Endothelial cell of umbilical vein (primary cell): ENCODE measurements around the gene FAM3D. TPM values are rescaled to one million over a fixed set of nuclear protein-coding genes. Genes with fewer than 3 reads are reported as not detected.

ENCODE experiments used
- BruUV-seq: library from RNA; stranded (reverse); fragments of 400-500 nt; replicated peaks from 2 replicates; lab custom pipeline; 2021; lab: Mats Ljungman, UMichigan
- CTCF ChIA-PET: fragments of 300-600, 350-600 bp; sonication (Branson Sonifier 250); formaldehyde crosslinking; loops from one replicate; lab custom pipeline; 2021; ENCODE audit warnings: antibody characterized with exemption, inconsistent platforms; lab: Charles Lee
- POLR2A ChIA-PET: fragments of 300-600, 350-600 bp; sonication (Branson Sonifier 250); formaldehyde crosslinking; loops from one replicate; lab custom pipeline; 2021; ENCODE audit warnings: antibody characterized with exemption, inconsistent platforms; lab: Charles Lee
- DNase-seq: peaks from one replicate; pipeline ENCODE4 v3.0.0-alpha.2; 2011; ENCODE audit warnings: low read depth, low spot score
- FAIRE-seq: peaks from 2 replicates; lab custom pipeline; 2011; peaks lifted over from hg19 to GRCh38; lab: Jason Lieb, UNC
- H2AFZ ChIP-seq: 2 replicates; pipeline ENCODE4 v1.6.0; 2012; ENCODE audit warnings: low read depth, low read length, control low read depth, inconsistent platforms
- H3K27ac ChIP-seq: 2 replicates; pipeline ENCODE4 v1.5.1; 2011; ENCODE audit warnings: low read depth, mild to moderate bottlenecking, control low read depth, low read length, moderate library complexity; ENCODE audit not compliant: insufficient read depth
- H3K27me3 ChIP-seq, 2 experiments: 2 replicates each; pipeline versions ENCODE4 v1.6.0 to v1.6.1; 2011; ENCODE audit warnings: low read length in 2 of 2, mixed read lengths in 1 of 2; ENCODE audit not compliant: control insufficient read depth in 2 of 2, insufficient read depth in 2 of 2
- H3K36me3 ChIP-seq, 2 experiments: 2 replicates in 1 of 2; 3 replicates in 1 of 2; pipeline ENCODE4 v1.5.1; 2011; ENCODE audit warnings: low read length in 2 of 2, mild to moderate bottlenecking in 1 of 2, moderate library complexity in 1 of 2; ENCODE audit not compliant: control insufficient read depth in 2 of 2, insufficient read depth in 2 of 2; ENCODE audit errors: extremely low read depth in 1 of 2
- H3K4me1 ChIP-seq: 3 replicates; pipeline ENCODE4 v1.5.1; 2011; ENCODE audit warnings: mild to moderate bottlenecking, low read length; ENCODE audit not compliant: control insufficient read depth, insufficient read depth; ENCODE audit errors: extremely low read depth
- H3K4me2 ChIP-seq: 2 replicates; pipeline ENCODE4 v1.6.1; 2011; ENCODE audit warnings: low read length, control low read depth, mixed read lengths; ENCODE audit not compliant: insufficient read depth
- H3K4me3 ChIP-seq, 3 experiments: fragments of 200-600 bp in 1 of 3; sonication (generic), shearing (Covaris generic) in 1 of 3; replicated peaks in 1 of 3; 2 replicates each; pipeline ENCODE4 v1.5.1; 2011 to 2016; ENCODE audit warnings: control low read depth in 3 of 3, low read length in 3 of 3, mild to moderate bottlenecking in 2 of 3, inconsistent platforms in 1 of 3, low read depth in 1 of 3, moderate library complexity in 1 of 3; ENCODE audit not compliant: insufficient read depth in 1 of 3
- H3K79me2 ChIP-seq: 2 replicates; pipeline ENCODE4 v1.6.0; 2012; ENCODE audit warnings: low read length, inconsistent platforms; ENCODE audit not compliant: control insufficient read depth, insufficient read depth
- H3K9ac ChIP-seq: replicated peaks from 2 replicates; pipeline ENCODE3; 2011; ENCODE audit warnings: low read length, control low read depth; ENCODE audit not compliant: insufficient read depth; ENCODE audit errors: extremely low read depth
- H3K9me1 ChIP-seq: replicated peaks from 3 replicates; pipeline ENCODE4 v1.6.0; 2011; ENCODE audit warnings: mild to moderate bottlenecking, low read length; ENCODE audit not compliant: control insufficient read depth, insufficient read depth; ENCODE audit errors: extremely low read depth
- H3K9me3 ChIP-seq: replicated peaks from 2 replicates; pipeline ENCODE4 v1.5.1; 2012; ENCODE audit warnings: low read length, inconsistent platforms; ENCODE audit not compliant: control insufficient read depth, insufficient read depth
- H4K20me1 ChIP-seq: replicated peaks from 2 replicates; pipeline ENCODE3; 2011; ENCODE audit warnings: mild to moderate bottlenecking, low read length; ENCODE audit not compliant: control insufficient read depth, insufficient read depth; ENCODE audit errors: extremely low read depth
- EZH2 ChIP-seq: IDR thresholded peaks from 2 replicates; pipeline ENCODE4 v1.6.1; 2012; ENCODE audit warnings: borderline replicate concordance, low read depth, mild to moderate bottlenecking, moderate library complexity, low read length, inconsistent platforms; ENCODE audit not compliant: severe bottlenecking
- FOS ChIP-seq: IDR thresholded peaks from 2 replicates; pipeline ENCODE4 v1.6.1; 2011; ENCODE audit warnings: mild to moderate bottlenecking, low read length, moderate library complexity, borderline replicate concordance; ENCODE audit not compliant: insufficient read depth
- MYC ChIP-seq: IDR thresholded peaks from one replicate; pipeline ENCODE4 v1.6.1; 2011; ENCODE audit warnings: mild to moderate bottlenecking, low read depth, low read length
- POLR2A ChIP-seq: IDR thresholded peaks from 2 replicates; pipeline ENCODE4 v1.6.1; 2012; ENCODE audit warnings: low read depth, mild to moderate bottlenecking, control low read depth, low read length
- POLR2AphosphoS5 ChIP-seq: IDR thresholded peaks from 2 replicates; pipeline ENCODE4 v1.6.1; 2012; ENCODE audit warnings: low read depth, mild to moderate bottlenecking, control low read depth, low read length, moderate library complexity; ENCODE audit not compliant: insufficient read depth
- dilution Hi-C: fragments of 300-500 bp; cut with MboI; formaldehyde crosslinking; loops from one replicate; pipeline ENCODE4 v1.15.0; 2019; ENCODE audit warnings: low sequenced_read_pairs; ENCODE audit not compliant: extremely low pct_ligation_motif_present
- intact Hi-C: fragments of 100-400 bp; cut with micrococcal nuclease; formaldehyde crosslinking; loops from one replicate; pipeline ENCODE4 v1.10.0; 2022
- polyA plus RNA-seq, 4 experiments: library from polyadenylated mRNA; depleted of rRNA in 3 of 4; stranded (reverse) in 3 of 4; unstranded in 1 of 4; fragments of >200 nt; gene quantifications; 2 replicates each; pipeline versions ENCODE4 v1.2.1 to v1.2.3, GENCODE V29; 2011 to 2012; ENCODE audit warnings: missing spikeins in 1 of 4
- total RNA-seq: library from RNA; stranded (reverse); gene quantifications from 2 replicates; pipeline ENCODE4 v1.2.3, GENCODE V29; 2021
- TF ChIP-seq, protein P1 (sequence below), 2 donors: IDR thresholded peaks; 1 replicate in 1 of 2; 2 replicates in 1 of 2; pipeline ENCODE4 v1.5.1; 2011; ENCODE audit warnings: low read length in 2 of 2, mild to moderate bottlenecking in 2 of 2, moderate library complexity in 2 of 2, control low read depth in 1 of 2, inconsistent platforms in 1 of 2, low read depth in 1 of 2; ENCODE audit not compliant: insufficient read depth in 1 of 2; ENCODE audit errors: extremely low read depth in 1 of 2

Gene FAM3D
- total and polyA plus RNA-seq, 2 donors (not counting 3 experiments of a cell fraction or from before 2014, with no cell fraction given): 0.12 TPM; not detected in 1

GRCh38 chr3:58665405-58665804, 1.2 kb downstream of the FAM3D start:
- DNase-seq: no peak
- H3K36me3 ChIP-seq: no peaks in the 10 kb centered on the region
- H3K9me3 ChIP-seq: no peaks in the 10 kb centered on the region
- TF ChIP-seq FOS (no peak), POLR2AphosphoS5 (no peak), EZH2 (no peak), POLR2A (no peak), MYC (no peak)
- TF ChIP-seq, protein P1, sequence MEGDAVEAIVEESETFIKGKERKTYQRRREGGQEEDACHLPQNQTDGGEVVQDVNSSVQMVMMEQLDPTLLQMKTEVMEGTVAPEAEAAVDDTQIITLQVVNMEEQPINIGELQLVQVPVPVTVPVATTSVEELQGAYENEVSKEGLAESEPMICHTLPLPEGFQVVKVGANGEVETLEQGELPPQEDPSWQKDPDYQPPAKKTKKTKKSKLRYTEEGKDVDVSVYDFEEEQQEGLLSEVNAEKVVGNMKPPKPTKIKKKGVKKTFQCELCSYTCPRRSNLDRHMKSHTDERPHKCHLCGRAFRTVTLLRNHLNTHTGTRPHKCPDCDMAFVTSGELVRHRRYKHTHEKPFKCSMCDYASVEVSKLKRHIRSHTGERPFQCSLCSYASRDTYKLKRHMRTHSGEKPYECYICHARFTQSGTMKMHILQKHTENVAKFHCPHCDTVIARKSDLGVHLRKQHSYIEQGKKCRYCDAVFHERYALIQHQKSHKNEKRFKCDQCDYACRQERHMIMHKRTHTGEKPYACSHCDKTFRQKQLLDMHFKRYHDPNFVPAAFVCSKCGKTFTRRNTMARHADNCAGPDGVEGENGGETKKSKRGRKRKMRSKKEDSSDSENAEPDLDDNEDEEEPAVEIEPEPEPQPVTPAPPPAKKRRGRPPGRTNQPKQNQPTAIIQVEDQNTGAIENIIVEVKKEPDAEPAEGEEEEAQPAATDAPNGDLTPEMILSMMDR (IDR thresholded peaks at IDR 0.05; ENCODE audit: extremely low read depth in 1 of 2, insufficient read depth in 1 of 2, low read depth in 1 of 2, low read length in 2 of 2): no peak
- no peak overlapping the region for H3K4me3 ChIP-seq
- intact Hi-C loops: no loop called here
- POLR2A ChIA-PET: no interaction called here
- no peaks in the 10 kb centered on the region for H3K79me2 ChIP-seq
- no peak overlapping the region for H3K9ac ChIP-seq
- no TSS peak for BruUV-seq
- H3K4me2 ChIP-seq: no peak overlapping the region
- H4K20me1 ChIP-seq: no peaks in the 10 kb centered on the region
- H3K27ac ChIP-seq: no peak overlapping the region
- H3K9me1 ChIP-seq: no peaks in the 10 kb centered on the region
- peaks cover 8% of the 10 kb centered on the region for H3K4me1 ChIP-seq
- no peak overlapping the region for H2AFZ ChIP-seq
- CTCF ChIA-PET: interaction anchor here (0.7 to 1.5 kb wide), 2 partner anchors 26 to 105 kb away, joined by 3 to 4 read pairs; no protein-coding TSS in a partner anchor
- no peak for FAIRE-seq
- dilution Hi-C loops: no loop called here
- H3K27me3 ChIP-seq: peaks cover 0 to 1% of the 10 kb centered on the region in 2 experiments

DNA sequence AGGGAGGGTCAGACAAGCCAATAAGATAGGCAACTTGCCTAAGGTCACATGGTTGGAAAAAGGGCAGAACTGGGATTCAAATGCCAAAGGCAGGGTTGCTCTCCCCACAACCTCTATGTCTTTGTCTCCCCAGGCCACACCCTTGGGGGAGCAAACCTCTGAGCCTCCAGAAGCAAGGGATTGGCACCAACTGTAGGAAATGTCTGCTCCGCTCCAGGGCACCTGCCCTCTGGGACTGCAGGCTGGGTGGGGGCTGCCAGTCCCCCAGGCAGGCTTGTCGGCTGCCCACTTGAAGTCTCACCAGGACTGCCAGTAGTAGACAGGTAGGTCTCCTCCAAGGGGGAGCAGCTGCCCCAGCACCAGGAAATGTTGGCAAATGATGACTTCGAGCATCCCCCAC, 2.0 kb downstream of the FAM3D start:
- H2AFZ ChIP-seq: no peak overlapping the region
- dilution Hi-C loops: no loop called here
- no peaks in the 10 kb centered on the region for H3K27me3 ChIP-seq
- H3K9ac ChIP-seq: no peak overlapping the region
- BruUV-seq: no TSS peak
- H3K9me3 ChIP-seq: no peaks in the 10 kb centered on the region
- no peaks in the 10 kb centered on the region for H4K20me1 ChIP-seq
- ChIA-PET POLR2A (no interaction called here), CTCF (interaction anchor here (7.0 kb wide), 1 partner anchor 23 kb away, joined by 118 read pairs; no protein-coding TSS in a partner anchor)
- DNase-seq (no peak), FAIRE-seq (no peak)
- intact Hi-C loops: no loop called here
- no peaks in the 10 kb centered on the region for H3K9me1 ChIP-seq
- peaks cover 8% of the 10 kb centered on the region for H3K4me1 ChIP-seq
- no peak overlapping the region for H3K27ac ChIP-seq
- H3K4me2 ChIP-seq: no peak overlapping the region
- TF ChIP-seq EZH2: no peak
- no peaks in the 10 kb centered on the region for H3K79me2 ChIP-seq
- no peak overlapping the region for H3K4me3 ChIP-seq
- H3K36me3 ChIP-seq: no peaks in the 10 kb centered on the region
